HUES48 (cell line): Measurements from ENCODE around the gene CTTN.
"Not testable (repeated sequence)": the region's sequence is repeated elsewhere in the genome, so short reads cannot be mapped to it uniquely, and the experiment has no call there.

Experiments used
- H3K27ac ChIP-seq: one replicate; pipeline ENCODE4 v1.7.0; 2013; ENCODE audit warnings: low read depth, low read length, inconsistent platforms
- H3K27me3 ChIP-seq: 2 replicates; pipeline ENCODE4 v1.6.1; 2013; ENCODE audit warnings: mild to moderate bottlenecking, low read length; ENCODE audit not compliant: control insufficient read depth, insufficient read depth
- H3K36me3 ChIP-seq: 2 replicates; pipeline ENCODE4 v1.6.1; 2013; ENCODE audit warnings: low read length; ENCODE audit not compliant: control insufficient read depth, insufficient read depth
- H3K4me1 ChIP-seq: 2 replicates; pipeline ENCODE4 v1.6.1; 2013; ENCODE audit warnings: mild to moderate bottlenecking, low read length; ENCODE audit not compliant: control insufficient read depth, insufficient read depth
- H3K4me3 ChIP-seq: 2 replicates; pipeline ENCODE4 v1.5.1; 2013; ENCODE audit warnings: mild to moderate bottlenecking, low read depth, low read length
- H3K9ac ChIP-seq: 2 replicates; pipeline ENCODE4 v1.6.1; 2013; ENCODE audit warnings: mild to moderate bottlenecking, low read depth, low read length, moderate library complexity
- H3K9me3 ChIP-seq: 2 replicates; pipeline ENCODE4 v1.6.1; 2013; ENCODE audit warnings: low read length; ENCODE audit not compliant: control insufficient read depth, insufficient read depth

Gene CTTN

DNA sequence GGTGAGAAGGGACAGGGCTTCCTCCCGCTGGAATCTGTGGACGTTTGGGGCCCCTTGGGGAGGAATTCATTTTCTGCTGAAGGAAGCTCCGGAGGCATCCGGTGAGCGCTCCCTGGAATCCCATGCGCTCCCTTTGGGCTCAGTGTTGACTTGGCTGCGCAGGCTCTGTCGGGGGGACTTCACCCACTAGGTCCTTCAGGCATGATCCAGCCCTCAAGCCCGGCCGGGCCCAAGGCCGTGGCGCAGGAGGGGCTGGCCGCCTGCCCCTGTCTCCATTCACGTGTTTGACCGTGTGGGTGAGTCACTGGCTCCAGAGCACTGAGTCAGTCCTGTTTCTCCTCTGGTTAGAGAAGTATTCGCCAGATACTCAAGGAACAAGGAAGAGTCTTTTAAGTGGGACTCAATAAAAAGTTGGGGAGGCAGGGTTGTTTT is 1.4 kb downstream of the CTTN start:
- H3K9ac ChIP-seq: peak overlapping the region; percentile 64
- peak overlapping the region; percentile 96 for H3K4me3 ChIP-seq
- H3K27ac ChIP-seq: peak overlapping the region; percentile 79
- peaks cover 13% of the 10 kb centered on the region; the same call in 1 of the 2 replicates for H3K4me1 ChIP-seq
- no peaks in the 10 kb centered on the region for H3K9me3 ChIP-seq
- H3K36me3 ChIP-seq: peaks cover 16% of the 10 kb centered on the region
- H3K27me3 ChIP-seq: no peaks in the 10 kb centered on the region

- no peak overlapping the region for H3K4me3 ChIP-seq
- H3K4me1 ChIP-seq: peaks cover 13% of the 10 kb centered on the region; the same call in 1 of the 2 replicates
- H3K36me3 ChIP-seq: peaks cover 18% of the 10 kb centered on the region
- no peaks in the 10 kb centered on the region for H3K9me3 ChIP-seq
- no peaks in the 10 kb centered on the region for H3K27me3 ChIP-seq
- H3K27ac ChIP-seq: no peak overlapping the region
- no peak overlapping the region for H3K9ac ChIP-seq
These were observed 2.3 kb downstream of the CTTN start for GRCh38 chr11:70400643-70401042.

DNA sequence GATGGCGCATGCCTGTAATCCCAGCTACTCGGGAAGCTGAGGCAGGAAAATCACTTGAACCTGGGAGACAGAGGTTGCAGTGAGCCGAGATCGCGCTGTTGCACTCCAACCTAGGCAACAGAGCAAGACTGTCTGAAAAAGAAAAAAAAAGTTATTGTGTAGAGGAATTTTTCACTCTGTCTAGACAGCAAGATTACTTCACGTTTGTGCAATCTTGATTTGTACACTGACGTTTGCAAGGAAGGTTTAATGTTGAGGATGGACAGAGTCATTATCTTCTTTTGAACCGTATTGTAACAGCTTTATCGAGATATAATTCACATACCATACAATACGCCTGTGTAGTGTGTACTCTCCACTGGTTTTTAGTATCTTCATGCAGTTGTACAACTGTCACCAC is 3.7 kb downstream of the CTTN start:
- peaks cover 28% of the 10 kb centered on the region for H3K36me3 ChIP-seq

GRCh38 chr11:70402685-70403084 is 4.4 kb downstream of the CTTN start:
- no peaks in the 10 kb centered on the region for H3K27me3 ChIP-seq
- peaks cover 35% of the 10 kb centered on the region for H3K36me3 ChIP-seq
- H3K4me3 ChIP-seq: no peak overlapping the region
- H3K27ac ChIP-seq: no peak overlapping the region
- no peak overlapping the region for H3K9ac ChIP-seq
- peaks cover 12% of the 10 kb centered on the region; the same call in 1 of the 2 replicates for H3K4me1 ChIP-seq
- no peaks in the 10 kb centered on the region for H3K9me3 ChIP-seq

More for the DNA sequence above, 3.7 kb downstream of the CTTN start:
- H3K9ac ChIP-seq: no peak overlapping the region
- H3K4me3 ChIP-seq: no peak overlapping the region
- H3K27me3 ChIP-seq: no peaks in the 10 kb centered on the region
- H3K27ac ChIP-seq: no peak overlapping the region
- H3K9me3 ChIP-seq: no peaks in the 10 kb centered on the region
- peaks cover 13% of the 10 kb centered on the region; the same call in 1 of the 2 replicates for H3K4me1 ChIP-seq

DNA sequence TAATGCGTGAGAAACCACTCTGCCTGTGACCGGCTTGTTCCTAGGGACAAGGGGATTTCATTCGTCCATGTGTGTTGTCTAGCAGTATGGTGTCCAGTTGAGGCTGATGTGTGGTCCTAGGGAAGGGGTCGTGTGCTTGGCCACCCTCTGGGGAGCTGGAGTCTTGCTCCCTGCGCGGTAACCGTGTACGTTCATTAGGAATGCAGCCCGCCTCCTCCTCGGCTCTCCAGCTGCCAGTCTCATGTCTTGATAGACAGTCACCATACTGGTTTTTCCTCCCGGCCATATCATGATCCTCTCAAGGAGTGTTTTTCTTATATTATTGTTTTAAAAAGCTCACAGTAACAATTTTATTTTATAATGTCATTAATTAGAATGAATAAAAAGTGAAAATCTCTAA is 5.9 kb downstream of the CTTN start:
- Histone ChIP-seq H3K4me1 (peaks cover 10% of the 10 kb centered on the region; the same call in 1 of the 2 replicates), H3K9me3 (no peaks in the 10 kb centered on the region), H3K27me3 (no peaks in the 10 kb centered on the region), H3K9ac (no peak overlapping the region), H3K27ac (no peak overlapping the region), H3K4me3 (no peak overlapping the region), H3K36me3 (peaks cover 51% of the 10 kb centered on the region)

DNA sequence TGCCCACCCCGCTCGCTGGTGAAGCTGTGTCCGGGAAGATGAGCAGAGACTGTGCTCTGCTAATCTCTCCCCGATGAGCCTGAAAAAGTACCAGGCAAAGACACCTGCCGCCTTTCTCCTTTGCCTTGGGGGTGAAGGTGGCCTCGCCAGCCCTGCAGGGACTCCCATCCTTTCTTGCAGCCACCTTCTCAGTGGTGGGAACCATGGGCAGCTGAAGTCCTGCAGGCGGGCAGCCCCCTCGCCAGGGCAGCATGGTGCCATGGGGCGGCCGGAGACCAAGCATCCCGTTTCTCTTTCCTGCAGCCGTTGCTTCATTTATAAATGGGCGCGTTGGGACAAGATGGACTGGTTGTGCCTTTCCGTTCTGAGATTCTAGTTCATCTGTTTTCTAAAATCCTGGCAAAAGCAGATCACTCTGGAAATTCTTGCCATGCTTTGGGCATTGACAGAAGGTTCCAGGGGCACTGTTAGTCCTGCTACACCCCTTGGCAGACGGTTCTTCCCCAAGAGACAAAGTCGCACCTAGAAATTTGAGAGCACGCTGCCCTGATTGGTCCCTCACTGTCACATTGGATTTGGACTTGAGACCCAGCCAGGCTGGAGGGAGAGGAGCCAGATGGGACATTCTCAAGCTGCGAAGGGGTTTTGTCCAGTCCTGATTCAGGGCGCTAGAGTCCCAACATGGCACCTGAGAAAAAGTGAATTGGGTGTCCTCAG is 7.5 kb downstream of the CTTN start:
- Histone ChIP-seq H3K36me3 (peaks cover 66% of the 10 kb centered on the region), H3K9ac (no peak overlapping the region), H3K9me3 (no peaks in the 10 kb centered on the region), H3K27ac (no peak overlapping the region), H3K4me3 (no peak overlapping the region), H3K4me1 (0 out of 2 replicates have a peak, but pooled peaks cover 4% of the 10 kb centered on the region), H3K27me3 (no peaks in the 10 kb centered on the region)

DNA sequence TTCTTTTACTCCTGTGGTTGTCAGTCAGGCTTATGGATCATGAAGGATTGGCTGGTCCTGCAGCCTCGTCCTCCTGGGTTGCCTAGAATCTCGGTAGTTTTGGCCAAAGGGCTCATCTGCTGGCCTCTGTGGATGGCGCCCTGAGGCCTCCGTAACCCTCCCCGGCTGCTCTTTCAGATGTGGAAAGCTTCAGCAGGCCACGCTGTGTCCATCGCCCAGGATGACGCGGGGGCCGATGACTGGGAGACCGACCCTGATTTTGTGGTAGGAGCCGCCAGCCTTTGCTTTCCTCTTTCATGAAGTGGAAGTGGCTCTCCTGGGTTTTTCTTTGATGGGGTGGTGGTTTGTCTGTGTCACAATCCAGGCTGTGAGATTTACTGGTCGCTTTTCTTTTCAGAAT is 8.8 kb downstream of the CTTN start:
- Histone ChIP-seq H3K4me1 (0 out of 2 replicates have a peak, but pooled peaks cover 4% of the 10 kb centered on the region), H3K9me3 (no peaks in the 10 kb centered on the region), H3K4me3 (no peak overlapping the region), H3K36me3 (peaks cover 78% of the 10 kb centered on the region), H3K27me3 (no peaks in the 10 kb centered on the region), H3K9ac (no peak overlapping the region), H3K27ac (no peak overlapping the region)

DNA sequence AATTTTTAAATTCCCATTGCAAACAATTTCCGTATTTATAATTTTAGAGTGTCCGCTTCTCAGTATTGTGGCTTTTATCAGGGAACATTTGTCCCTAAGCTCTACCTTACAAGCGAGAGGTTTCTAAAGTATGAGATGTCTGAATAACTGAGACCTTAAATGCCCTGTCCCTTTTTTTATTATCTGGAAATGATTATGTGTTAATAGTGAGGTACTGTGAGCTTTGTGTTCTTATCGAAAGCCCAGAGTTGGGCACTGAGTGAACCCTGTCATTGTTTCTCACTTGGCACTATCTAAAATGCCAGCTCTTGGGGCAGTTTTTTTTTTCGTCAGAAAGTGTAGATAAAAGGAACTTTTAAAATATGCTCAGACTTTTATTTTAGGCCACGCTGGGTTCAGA is 9.5 kb downstream of the CTTN start:
- H3K9ac ChIP-seq: no peak overlapping the region
- no peaks in the 10 kb centered on the region for H3K9me3 ChIP-seq
- no peaks in the 10 kb centered on the region for H3K4me1 ChIP-seq
- no peaks in the 10 kb centered on the region for H3K27me3 ChIP-seq
- H3K4me3 ChIP-seq: no peak overlapping the region
- peaks cover 80% of the 10 kb centered on the region for H3K36me3 ChIP-seq
- no peak overlapping the region for H3K27ac ChIP-seq

- peaks cover 85% of the 10 kb centered on the region for H3K36me3 ChIP-seq
These were observed 10.0 kb downstream of the CTTN start for GRCh38 chr11:70408326-70408725.

DNA sequence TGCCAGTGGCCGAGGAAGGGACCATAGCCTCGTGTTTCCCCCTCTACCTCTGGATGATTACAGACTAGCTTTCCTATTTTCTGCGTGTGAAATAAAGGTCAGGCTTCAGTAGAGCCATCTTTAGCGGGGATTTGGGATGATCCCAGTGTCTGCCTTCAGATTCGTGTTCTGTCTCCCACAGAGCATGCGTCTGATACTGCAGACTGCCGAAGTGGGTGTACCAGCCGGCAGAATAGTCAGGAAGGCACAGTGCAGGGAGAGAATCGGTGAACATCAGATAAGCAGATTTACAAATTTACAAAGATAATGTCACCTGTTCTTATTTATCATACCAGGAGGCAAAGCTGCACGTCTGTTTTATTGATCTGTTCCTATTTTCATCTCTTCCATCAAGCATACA is 11.1 kb downstream of the CTTN start:
- Histone ChIP-seq H3K27me3 (no peaks in the 10 kb centered on the region), H3K4me3 (no peak overlapping the region), H3K4me1 (no peaks in the 10 kb centered on the region), H3K36me3 (peaks cover 93% of the 10 kb centered on the region), H3K9ac (no peak overlapping the region), H3K9me3 (no peaks in the 10 kb centered on the region), H3K27ac (no peak overlapping the region)

More at GRCh38 chr11:70408326-70408725, 10.0 kb downstream of the CTTN start:
- H3K9ac ChIP-seq, H3K4me1 ChIP-seq, H3K4me3 ChIP-seq, H3K9me3 ChIP-seq, H3K27me3 ChIP-seq, H3K27ac ChIP-seq: not testable (repeated sequence)

DNA sequence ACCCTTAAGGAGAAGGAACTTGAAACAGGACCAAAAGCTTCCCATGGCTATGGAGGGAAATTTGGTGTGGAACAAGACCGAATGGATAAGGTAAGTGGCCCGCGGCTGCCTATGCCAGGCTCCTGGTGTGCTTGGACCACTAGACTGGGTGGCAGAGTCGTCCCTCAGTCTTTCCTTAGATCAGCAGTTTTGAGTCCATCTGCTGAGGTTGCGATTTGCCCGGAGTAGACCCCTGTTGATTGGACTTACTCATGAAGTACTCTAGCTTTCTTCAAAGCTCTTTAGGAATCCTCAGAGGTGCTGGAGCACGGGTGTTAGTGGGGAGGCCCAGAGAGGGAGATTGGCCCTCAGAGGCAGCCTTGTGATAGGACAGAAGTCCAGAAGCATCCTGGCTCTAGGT is 11.5 kb downstream of the CTTN start:
- H3K4me1 ChIP-seq: no peaks in the 10 kb centered on the region
- no peak overlapping the region for H3K27ac ChIP-seq
- no peak overlapping the region for H3K9ac ChIP-seq
- no peaks in the 10 kb centered on the region for H3K27me3 ChIP-seq
- peaks cover 97% of the 10 kb centered on the region for H3K36me3 ChIP-seq
- no peaks in the 10 kb centered on the region for H3K9me3 ChIP-seq
- no peak overlapping the region for H3K4me3 ChIP-seq
